ENCODE measurements around the gene RRM1. TPM values are rescaled to one million over a fixed set of nuclear protein-coding genes. Genes with fewer than 3 reads are reported as not detected.
A peak's percentile ranks its signal among the peaks of the same experiment; 100 is the strongest.

Gene RRM1
- total RNA-seq, 1 donor: 65.1 TPM

DNA sequence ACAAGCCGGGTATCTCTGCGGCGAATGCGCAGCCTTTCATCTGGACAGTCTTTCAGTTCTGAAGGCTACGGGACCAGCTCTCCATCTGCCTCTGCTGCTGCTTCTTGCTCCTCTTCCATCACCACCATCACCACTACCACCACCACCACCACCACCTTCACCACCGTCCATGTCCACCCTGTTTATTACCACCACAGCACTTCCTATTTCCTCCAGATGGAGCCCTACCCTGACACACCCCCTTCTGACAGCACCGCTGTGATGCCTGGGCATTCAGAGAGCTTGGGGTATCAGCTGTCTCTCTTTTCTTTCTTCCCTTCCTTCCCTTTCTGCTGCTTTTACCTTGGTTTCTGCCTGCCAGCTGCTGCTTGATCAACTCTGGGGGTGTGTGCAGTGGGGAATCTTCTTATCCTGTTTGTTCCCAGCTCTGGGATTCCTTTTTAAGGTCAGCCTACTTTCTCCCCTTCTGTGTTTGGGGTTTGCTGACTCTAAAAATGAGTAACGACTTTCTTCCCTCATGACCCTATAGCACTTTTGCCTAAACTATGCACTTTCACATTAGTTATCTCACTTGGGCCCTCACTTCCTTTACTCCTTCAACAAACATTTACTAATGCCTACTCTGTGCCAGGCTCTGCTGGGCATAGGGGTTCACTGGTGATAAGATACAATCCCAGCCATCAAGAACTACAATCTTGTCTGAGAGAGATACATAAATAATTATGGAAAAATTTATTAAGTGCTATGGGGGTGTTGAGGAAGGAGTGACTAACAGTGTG lies 7.8 kb upstream of the RRM1 start:
- H3K27ac ChIP-seq (ENCODE audit: low read depth, low read length): no peak overlapping the region
- H3K36me3 ChIP-seq (ENCODE audit: insufficient read depth, low read length): peaks cover 16% of the 10 kb centered on the region

DNA sequence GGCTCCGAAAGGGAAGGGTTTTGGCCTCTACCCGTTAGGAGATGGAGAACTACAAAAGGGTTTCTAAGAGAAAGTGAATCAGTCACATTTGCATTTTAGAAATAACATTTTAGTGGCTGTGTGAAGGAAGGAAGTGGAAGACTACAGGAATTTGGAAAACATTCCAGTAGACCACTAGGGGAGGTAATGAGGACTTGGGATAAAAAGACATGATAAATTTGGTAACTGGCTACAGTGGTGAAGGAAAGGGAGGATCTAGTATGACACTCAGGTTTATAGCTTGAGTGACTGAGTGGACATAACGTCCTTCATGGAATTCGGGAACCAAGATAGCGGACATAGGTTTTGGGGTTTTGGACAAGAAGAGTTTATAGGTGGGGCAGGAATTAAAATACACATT lies 7.0 kb upstream of the RRM1 start:
- DNase-seq (ENCODE audit: insufficient read length, low spot score, missing footprints): peak; percentile 63
- H2AFZ ChIP-seq (ENCODE audit: low read length): no peak overlapping the region
- TF ChIP-seq, protein P1, sequence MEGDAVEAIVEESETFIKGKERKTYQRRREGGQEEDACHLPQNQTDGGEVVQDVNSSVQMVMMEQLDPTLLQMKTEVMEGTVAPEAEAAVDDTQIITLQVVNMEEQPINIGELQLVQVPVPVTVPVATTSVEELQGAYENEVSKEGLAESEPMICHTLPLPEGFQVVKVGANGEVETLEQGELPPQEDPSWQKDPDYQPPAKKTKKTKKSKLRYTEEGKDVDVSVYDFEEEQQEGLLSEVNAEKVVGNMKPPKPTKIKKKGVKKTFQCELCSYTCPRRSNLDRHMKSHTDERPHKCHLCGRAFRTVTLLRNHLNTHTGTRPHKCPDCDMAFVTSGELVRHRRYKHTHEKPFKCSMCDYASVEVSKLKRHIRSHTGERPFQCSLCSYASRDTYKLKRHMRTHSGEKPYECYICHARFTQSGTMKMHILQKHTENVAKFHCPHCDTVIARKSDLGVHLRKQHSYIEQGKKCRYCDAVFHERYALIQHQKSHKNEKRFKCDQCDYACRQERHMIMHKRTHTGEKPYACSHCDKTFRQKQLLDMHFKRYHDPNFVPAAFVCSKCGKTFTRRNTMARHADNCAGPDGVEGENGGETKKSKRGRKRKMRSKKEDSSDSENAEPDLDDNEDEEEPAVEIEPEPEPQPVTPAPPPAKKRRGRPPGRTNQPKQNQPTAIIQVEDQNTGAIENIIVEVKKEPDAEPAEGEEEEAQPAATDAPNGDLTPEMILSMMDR (IDR thresholded peaks at IDR 0.05; ENCODE audit: extremely low read depth, low read depth, low read length): peak; percentile 39
- no peak overlapping the region for H3K27ac ChIP-seq (ENCODE audit: low read depth, low read length)
- H3K36me3 ChIP-seq (ENCODE audit: insufficient read depth, low read length): peaks cover 15% of the 10 kb centered on the region
- no peak overlapping the region for H3K4me3 ChIP-seq (ENCODE audit: insufficient read depth, low read length)
- no peaks in the 10 kb centered on the region for H3K9me3 ChIP-seq (ENCODE audit: low read depth, low read length)
- H3K79me2 ChIP-seq (ENCODE audit: insufficient read depth, low read length): no peaks in the 10 kb centered on the region
- H3K4me2 ChIP-seq (ENCODE audit: insufficient read depth, low read length): no peak overlapping the region
- no peaks in the 10 kb centered on the region for H4K20me1 ChIP-seq (ENCODE audit: insufficient read depth, low read length)
- H3K4me1 ChIP-seq (ENCODE audit: insufficient read depth, low read length): peaks cover 6% of the 10 kb centered on the region
- H3K27me3 ChIP-seq (ENCODE audit: insufficient read depth, low read length): no peaks in the 10 kb centered on the region

More for the DNA sequence above, 7.8 kb upstream of the RRM1 start:
- Histone ChIP-seq H3K9me3 (ENCODE audit: low read depth, low read length) (no peaks in the 10 kb centered on the region), H3K4me2 (ENCODE audit: insufficient read depth, low read length) (no peak overlapping the region), H4K20me1 (ENCODE audit: insufficient read depth, low read length) (no peaks in the 10 kb centered on the region), H3K4me3 (ENCODE audit: insufficient read depth, low read length) (no peak overlapping the region), H2AFZ (ENCODE audit: low read length) (no peak overlapping the region), H3K79me2 (ENCODE audit: insufficient read depth, low read length) (no peaks in the 10 kb centered on the region), H3K27me3 (ENCODE audit: insufficient read depth, low read length) (no peaks in the 10 kb centered on the region), H3K4me1 (ENCODE audit: insufficient read depth, low read length) (peaks cover 6% of the 10 kb centered on the region)
- TF ChIP-seq, protein P1 (IDR thresholded peaks at IDR 0.05; ENCODE audit: extremely low read depth, low read depth, low read length): no peak
- no peak for DNase-seq (ENCODE audit: insufficient read length, low spot score, missing footprints)

DNA sequence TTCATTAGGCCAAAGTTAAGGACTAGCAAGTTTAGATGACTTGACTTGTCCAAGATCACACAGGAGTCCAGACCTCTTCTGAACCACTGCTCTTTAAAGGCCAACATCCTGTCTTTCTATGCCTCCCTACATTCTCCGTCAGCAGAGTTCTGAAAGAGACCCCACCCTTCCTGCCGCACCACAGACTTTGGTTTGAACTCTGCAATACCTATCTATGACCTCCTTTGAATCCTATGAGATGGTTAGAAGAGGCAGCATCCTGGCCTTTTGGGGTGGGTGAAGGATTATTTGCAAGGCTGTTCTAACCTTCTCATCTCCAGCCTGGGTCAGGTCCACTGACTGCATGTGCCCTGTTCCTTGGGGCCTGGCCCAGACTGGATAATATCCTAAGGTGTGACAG lies 4.3 kb upstream of the RRM1 start:
- no peaks in the 10 kb centered on the region for H4K20me1 ChIP-seq (ENCODE audit: insufficient read depth, low read length)
- TF ChIP-seq, protein P1 (IDR thresholded peaks at IDR 0.05; ENCODE audit: extremely low read depth, low read depth, low read length): no peak
- peaks cover 12% of the 10 kb centered on the region for H3K4me1 ChIP-seq (ENCODE audit: insufficient read depth, low read length)
- H3K4me3 ChIP-seq (ENCODE audit: insufficient read depth, low read length): no peak overlapping the region
- no peak overlapping the region for H3K4me2 ChIP-seq (ENCODE audit: insufficient read depth, low read length)
- no peak overlapping the region for H3K27ac ChIP-seq (ENCODE audit: low read depth, low read length)
- H3K36me3 ChIP-seq (ENCODE audit: insufficient read depth, low read length): peaks cover 7% of the 10 kb centered on the region
- H3K79me2 ChIP-seq (ENCODE audit: insufficient read depth, low read length): peaks cover 5% of the 10 kb centered on the region
- H3K27me3 ChIP-seq (ENCODE audit: insufficient read depth, low read length): no peaks in the 10 kb centered on the region
- no peak overlapping the region for H2AFZ ChIP-seq (ENCODE audit: low read length)
- no peak for DNase-seq (ENCODE audit: insufficient read length, low spot score, missing footprints)
- no peaks in the 10 kb centered on the region for H3K9me3 ChIP-seq (ENCODE audit: low read depth, low read length)

DNA sequence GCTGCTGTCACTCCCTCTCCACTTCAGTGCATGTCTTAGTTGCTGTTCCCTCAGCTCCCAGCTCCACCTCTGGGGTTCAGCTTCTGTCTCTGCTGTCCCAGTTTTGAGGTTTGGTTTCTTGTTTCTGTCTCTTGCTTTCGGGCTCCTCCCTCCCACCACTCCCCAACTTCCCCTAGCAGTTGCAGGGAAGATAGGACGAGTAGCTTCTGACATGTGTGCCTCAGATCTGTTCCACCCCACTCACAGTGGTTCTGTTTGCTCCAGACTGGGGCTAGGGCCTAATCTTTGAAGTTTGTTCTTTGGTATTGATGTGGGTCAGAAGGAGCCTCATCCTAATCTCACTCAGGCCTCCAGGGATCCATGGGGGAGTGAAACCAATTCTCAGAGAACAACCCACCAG lies 2.6 kb upstream of the RRM1 start:
- Histone ChIP-seq H4K20me1 (ENCODE audit: insufficient read depth, low read length) (no peaks in the 10 kb centered on the region), H3K4me2 (ENCODE audit: insufficient read depth, low read length) (no peak overlapping the region), H3K79me2 (ENCODE audit: insufficient read depth, low read length) (peaks cover 23% of the 10 kb centered on the region), H3K4me1 (ENCODE audit: insufficient read depth, low read length) (peaks cover 24% of the 10 kb centered on the region), H2AFZ (ENCODE audit: low read length) (no peak overlapping the region), H3K9me3 (ENCODE audit: low read depth, low read length) (no peaks in the 10 kb centered on the region), H3K36me3 (ENCODE audit: insufficient read depth, low read length) (no peaks in the 10 kb centered on the region), H3K27ac (ENCODE audit: low read depth, low read length) (no peak overlapping the region), H3K4me3 (ENCODE audit: insufficient read depth, low read length) (no peak overlapping the region), H3K27me3 (ENCODE audit: insufficient read depth, low read length) (no peaks in the 10 kb centered on the region)
- TF ChIP-seq, protein P1 (IDR thresholded peaks at IDR 0.05; ENCODE audit: extremely low read depth, low read depth, low read length): no peak
- DNase-seq (ENCODE audit: insufficient read length, low spot score, missing footprints): peak; percentile 51
